Cardiac fibroblast (primary cell): ENCODE results near the gene TH.

ENCODE experiments used
- DNase-seq, 2 donors: peaks; one replicate each; pipeline versions ENCODE4 v3.0.0 to v3.0.0-alpha.2; 2010; ENCODE audit warnings: low read depth in 2 of 2
- H3K4me3 ChIP-seq, 2 donors: replicated peaks in 1 of 2; 1 replicate in 1 of 2; 2 replicates in 1 of 2; pipeline ENCODE4 v1.5.1; 2011; ENCODE audit warnings: low read depth in 2 of 2, low read length in 2 of 2, mild to moderate bottlenecking in 2 of 2, moderate library complexity in 1 of 2
- CTCF ChIP-seq: IDR thresholded peaks from one replicate; pipeline ENCODE4 v1.5.1; 2011; ENCODE audit warnings: low read depth, mild to moderate bottlenecking, low read length, inconsistent platforms

Gene TH

GRCh38 chr11:2171591-2172003 lies at the start of gene TH:
TH (minus strand) TSS chr11:2171815; CDS start chr11:2171786, 29 bp downstream.
- TF ChIP-seq CTCF, result no peak
- H3K4me3 ChIP-seq, result no peak within 1 kb of the TSS
- DNase-seq, result no peak

GRCh38 chr11:2221024-2221423 lies 49.4 kb upstream of the TH start:
- DNase-seq, result no peak
- H3K4me3 ChIP-seq, result no peak overlapping the region
- TF ChIP-seq CTCF, result no peak

- no peak for TF ChIP-seq CTCF
- DNase-seq, result no peak
- H3K4me3 ChIP-seq, result no peak overlapping the region
Observed at GRCh38 chr11:2220173-2220771, 48.7 kb upstream of the TH start.

- DNase-seq, result no peak
- no peak overlapping the region for H3K4me3 ChIP-seq
- TF ChIP-seq CTCF, result no peak
Observed at GRCh38 chr11:2219318-2220017, 47.9 kb upstream of the TH start.

GRCh38 chr11:2218031-2218633 lies 46.5 kb upstream of the TH start:
- no peak for TF ChIP-seq CTCF
- no peak for DNase-seq
- H3K4me3 ChIP-seq, result no peak overlapping the region

- no peak overlapping the region for H3K4me3 ChIP-seq
- no peak for TF ChIP-seq CTCF
- no peak for DNase-seq
Observed at GRCh38 chr11:2217211-2218030, 45.8 kb upstream of the TH start.
